Central memory CD4-positive, alpha-beta T cell (primary cell): ENCODE data around the gene HBM.
"Not testable (repeated sequence)": the region's sequence is repeated elsewhere in the genome, so short reads cannot be mapped to it uniquely, and the experiment has no call there.

ENCODE experiments used
- DNase-seq: peaks from one replicate; pipeline ENCODE4 v3.0.0; 2022

Gene HBM

GRCh38 chr16:170088-170507 lies 4.3 kb downstream of the HBM start:
- DNase-seq: not testable (repeated sequence)

- DNase-seq: no peak
Measured at GRCh38 chr16:170788-171187, 5.0 kb downstream of the HBM start.

- DNase-seq: not testable (repeated sequence)
Measured at GRCh38 chr16:172374-172941, 6.7 kb downstream of the HBM start, which contains the start of gene HBA2. TSS of gene HBA2 (plus strand) at chr16:172876. CDS start at chr16:172913, 37 bp downstream.

- DNase-seq: not testable (repeated sequence)
Measured at GRCh38 chr16:173211-173854, 7.6 kb downstream of the HBM start.

GRCh38 chr16:173928-174769 lies 8.4 kb downstream of the HBM start:
- DNase-seq: not testable (repeated sequence)

- DNase-seq: no peak
Measured at GRCh38 chr16:175011-175949, 9.5 kb downstream of the HBM start.

- DNase-seq: not testable (repeated sequence)
Measured at GRCh38 chr16:176006-176405, 10.2 kb downstream of the HBM start.

GRCh38 chr16:176477-177382 lies 11.0 kb downstream of the HBM start, which contains the start of gene HBA1:
TSS of gene HBA1 (plus strand) at chr16:176680. CDS start at chr16:176717, 37 bp downstream.
- DNase-seq: not testable (repeated sequence)

- no peak for DNase-seq
Measured at GRCh38 chr16:177394-177822, 11.6 kb downstream of the HBM start.

GRCh38 chr16:177981-178667 lies 12.3 kb downstream of the HBM start:
- no peak for DNase-seq

GRCh38 chr16:178668-179015 lies 12.9 kb downstream of the HBM start:
- DNase-seq: no peak

GRCh38 chr16:179211-180092 lies 13.7 kb downstream of the HBM start:
- no peak for DNase-seq

- DNase-seq: no peak
Measured at GRCh38 chr16:180101-180675, 14.4 kb downstream of the HBM start, which contains the start of gene HBQ1. TSS of gene HBQ1 (plus strand) at chr16:180459. CDS start at chr16:180487, 28 bp downstream.

- DNase-seq: peak; percentile 76
Measured at GRCh38 chr16:180681-181564, 15.1 kb downstream of the HBM start.

- DNase-seq: no peak
Measured at GRCh38 chr16:181565-182021, 15.8 kb downstream of the HBM start.

GRCh38 chr16:183005-183404 lies 17.2 kb downstream of the HBM start:
- no peak for DNase-seq

GRCh38 chr16:185213-185612 lies 19.4 kb downstream of the HBM start:
- no peak for DNase-seq

- no peak for DNase-seq
Measured at GRCh38 chr16:185691-186090, 19.9 kb downstream of the HBM start.
